ENCODE measurements around the gene FMN1. TPM values are rescaled to one million over a fixed set of nuclear protein-coding genes. Genes with fewer than 3 reads are reported as not detected.

The FMN1 gene
- total and polyA plus RNA-seq, 2 of the 8 experiments (the other 6 are each of a cell fraction or from before 2014, with no cell fraction given): 0.27 to 3.7 TPM

- peak in 2 of 3 experiments; percentile 50 to 55; a peak in 3 of 4 replicates for TF ChIP-seq CTCF (IDR thresholded peaks at IDR 0.05; ENCODE audit: control extremely low read depth in 1 of 3, insufficient read depth in 1 of 3, low read depth in 1 of 3, low read length in 3 of 3)
- no peak for TF ChIP-seq ZNF274 (IDR thresholded peaks at IDR 0.05; ENCODE audit: borderline replicate concordance, extremely low read depth, low read length)
- no peak for TF ChIP-seq SP4 (IDR thresholded peaks at IDR 0.05; ENCODE audit: low read length)
- TF ChIP-seq ASH2L (IDR thresholded peaks at IDR 0.05; ENCODE audit: low read length): no peak
- TF ChIP-seq RAD21 (IDR thresholded peaks at IDR 0.05 in 1 of 2, conservative IDR thresholded peaks at IDR 0.05 in 1 of 2; ENCODE audit: low read depth in 2 of 2, low read length in 2 of 2): peak; percentile 69 to 75
These were observed 119.6 kb downstream of the FMN1 start (continued) for GRCh38 chr15:33074942-33075341.
